SH-SY5Y (cell line): ENCODE data around the gene ADGRB2.

ENCODE experiments used
- GATA2 ChIP-seq: IDR thresholded peaks from 2 replicates; pipeline ENCODE4 v1.6.1; 2011; ENCODE audit warnings: mild to moderate bottlenecking, low read depth, low read length
- GATA3 ChIP-seq: IDR thresholded peaks from 2 replicates; pipeline ENCODE4 v1.6.1; 2011; ENCODE audit warnings: low read depth, mild to moderate bottlenecking, low read length, moderate library complexity

DNA sequence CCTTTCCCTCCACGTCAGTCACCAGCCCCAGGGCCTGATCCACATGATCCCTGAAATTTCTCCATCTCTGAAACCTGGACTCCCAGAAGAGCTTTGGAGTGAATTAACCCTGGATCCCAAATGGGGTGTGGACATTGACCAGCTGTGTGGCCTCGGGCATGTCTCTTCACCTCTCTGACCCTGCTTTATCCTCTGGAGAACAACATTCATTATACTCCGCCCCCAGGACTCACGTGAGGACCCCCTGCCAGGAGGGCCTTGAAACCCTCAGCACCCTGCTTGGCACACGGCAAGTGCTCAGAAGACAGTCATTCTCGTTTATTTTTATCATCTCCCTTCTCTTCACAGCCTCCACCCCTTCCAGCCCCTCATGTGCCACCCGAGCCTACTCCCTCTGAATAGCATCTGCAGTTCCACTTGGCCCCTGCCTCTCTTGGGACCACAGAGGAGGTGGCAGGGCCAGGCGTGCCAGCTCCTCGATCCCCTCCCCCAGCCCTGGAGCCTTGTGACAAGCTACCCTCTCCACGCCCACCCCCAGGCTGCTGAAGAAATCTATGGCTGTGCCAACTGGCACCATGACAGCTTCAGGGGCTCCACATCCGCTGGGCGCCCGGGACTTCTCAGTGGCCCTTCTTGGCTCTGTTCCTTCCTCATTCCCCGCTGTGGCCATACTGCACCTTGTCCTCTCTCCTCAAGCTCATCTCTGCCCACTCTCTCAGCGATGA lies 18.0 kb downstream of the ADGRB2 start:
- no peak for TF ChIP-seq GATA3
- no peak for TF ChIP-seq GATA2
